HG02973 (cell line): ENCODE data around the gene TP53BP1.
A peak's percentile ranks its signal among the peaks of the same experiment; 100 is the strongest.

Experiments used
- ATAC-seq: cut with Tn5 transposase; IDR thresholded peaks from one replicate; pipeline ENCODE4 v1.9.1; 2021; ENCODE audit warnings: moderate library complexity; ENCODE audit not compliant: unreplicated experiment

TP53BP1 gene

DNA sequence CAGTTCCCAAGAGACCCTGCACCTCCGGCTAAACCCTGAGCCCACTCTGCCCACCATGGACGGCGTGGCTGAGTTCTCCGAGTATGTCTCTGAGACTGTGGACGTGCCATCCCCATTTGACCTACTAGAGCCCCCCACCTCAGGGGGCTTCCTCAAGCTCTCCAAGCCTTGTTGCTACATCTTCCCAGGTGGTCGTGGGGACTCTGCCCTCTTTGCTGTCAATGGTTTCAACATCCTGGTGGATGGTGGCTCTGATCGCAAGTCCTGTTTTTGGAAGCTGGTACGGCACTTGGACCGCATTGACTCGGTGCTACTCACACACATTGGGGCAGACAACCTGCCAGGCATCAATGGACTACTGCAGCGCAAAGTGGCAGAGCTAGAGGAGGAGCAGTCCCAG lies 28.5 kb upstream of the TP53BP1 start:
- ATAC-seq, result no peak

DNA sequence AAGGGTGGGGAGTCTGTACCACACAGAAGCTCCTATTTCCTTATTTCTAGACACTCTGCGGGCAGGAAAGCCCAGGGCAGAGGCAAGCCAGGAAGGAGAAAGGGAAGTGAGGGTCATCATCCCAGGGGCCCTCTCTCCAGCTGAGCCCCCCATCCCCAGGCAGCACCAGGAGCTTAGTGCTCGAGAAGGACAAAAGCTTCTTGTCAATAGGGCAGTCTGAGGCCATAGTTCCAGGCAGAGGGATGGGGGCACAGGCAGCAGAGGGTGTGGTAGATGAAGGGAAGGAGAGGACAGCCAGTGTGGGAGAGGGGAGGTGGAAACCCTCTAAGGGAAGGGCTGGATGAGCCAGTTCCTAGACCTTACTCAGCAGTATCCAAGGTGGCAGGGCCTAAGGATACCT lies 27.2 kb upstream of the TP53BP1 start:
- no peak for ATAC-seq

DNA sequence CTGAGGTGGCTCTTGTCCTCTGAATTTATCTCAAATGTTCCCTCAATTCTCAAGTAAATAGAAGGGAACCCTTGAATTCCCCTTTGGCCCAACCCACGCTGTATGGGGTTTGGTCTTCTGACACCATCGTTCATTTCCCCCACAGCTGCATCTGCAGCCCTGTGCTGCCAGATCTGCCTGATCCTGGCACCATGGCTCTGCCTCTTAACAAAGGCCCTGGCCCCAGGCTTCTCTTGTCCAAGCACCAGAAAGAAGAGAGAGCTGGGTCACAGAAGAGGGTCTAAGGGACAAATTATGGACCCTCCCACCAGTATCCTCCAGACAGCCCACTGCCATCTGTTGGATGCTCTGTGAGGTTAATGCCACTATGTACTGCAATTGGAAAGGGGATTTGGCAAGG lies 26.2 kb upstream of the TP53BP1 start:
- ATAC-seq, result no peak

DNA sequence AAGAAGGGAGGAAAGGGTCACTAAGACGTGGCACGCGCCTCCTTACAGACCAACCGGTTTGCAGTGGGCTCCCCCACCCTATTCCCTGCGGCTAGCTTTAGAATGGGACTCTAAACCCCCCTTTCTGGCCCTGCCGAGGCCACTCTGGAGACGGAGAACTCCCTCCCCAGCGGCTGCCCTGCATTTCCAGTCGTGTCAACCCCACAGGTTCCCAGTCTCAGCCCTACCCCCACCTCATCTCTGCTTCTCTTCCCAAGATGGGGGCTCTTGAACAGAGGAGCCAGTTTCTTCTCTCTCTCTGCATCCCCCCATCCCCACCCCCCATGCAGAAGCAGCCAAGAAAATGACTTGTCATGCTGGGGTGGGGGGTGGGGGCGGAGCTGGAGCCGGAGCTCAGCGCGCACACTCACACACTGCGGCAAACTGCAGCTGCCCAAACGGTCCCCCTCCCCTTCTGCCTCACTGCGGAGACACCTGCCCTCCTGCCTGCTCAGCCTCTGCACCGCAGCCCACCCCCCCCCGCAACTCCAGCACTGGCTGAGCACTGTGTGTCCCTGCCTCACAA lies 25.3 kb upstream of the TP53BP1 start:
- ATAC-seq, result no peak

DNA sequence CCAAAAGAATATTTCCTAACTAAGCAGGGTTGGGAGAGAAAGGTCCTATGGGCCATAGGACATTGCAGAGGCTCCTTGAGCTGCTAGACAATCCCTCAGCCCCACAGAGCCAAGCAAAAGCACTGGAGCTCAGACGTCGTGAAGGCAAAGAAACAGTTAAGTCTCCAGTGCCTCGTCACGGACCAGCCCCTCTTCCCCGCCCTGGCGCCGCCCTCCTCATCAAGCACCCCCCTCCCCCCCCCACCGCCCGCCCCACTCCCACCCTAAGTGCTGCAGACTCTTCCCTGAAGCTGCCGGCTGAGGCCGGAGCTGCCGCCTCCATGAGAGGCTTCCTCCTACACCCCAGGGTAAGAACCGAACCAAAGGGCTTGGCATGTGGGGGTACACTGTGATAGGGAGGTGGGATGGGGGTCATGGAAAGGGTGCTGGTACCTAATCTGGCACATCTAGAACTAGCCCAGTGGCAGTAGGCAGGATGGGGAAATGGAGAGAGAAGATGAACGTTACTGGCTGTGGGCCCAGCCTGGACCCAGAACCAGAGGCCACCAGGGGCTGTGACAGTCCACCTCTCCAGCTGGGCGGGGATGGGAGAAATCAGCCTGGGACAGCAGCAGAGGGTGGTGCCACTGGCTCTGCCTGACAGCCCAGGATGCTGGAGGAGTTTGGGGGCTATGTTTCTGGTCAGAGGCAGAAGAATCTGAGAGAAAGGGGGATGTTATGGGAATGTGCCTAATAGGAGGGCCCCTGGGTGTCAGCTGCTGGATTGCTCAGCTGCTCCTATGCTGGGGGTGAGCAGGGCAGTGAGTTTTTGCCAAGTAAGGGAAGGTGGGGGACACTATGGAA lies 24.6 kb upstream of the TP53BP1 start, which contains the start of gene MAP1A:
MAP1A (plus strand) TSS at position 255 of the 843 bp plus-strand sequence. CDS start 3,866 bp downstream, outside the sequence.
- ATAC-seq, result no peak

DNA sequence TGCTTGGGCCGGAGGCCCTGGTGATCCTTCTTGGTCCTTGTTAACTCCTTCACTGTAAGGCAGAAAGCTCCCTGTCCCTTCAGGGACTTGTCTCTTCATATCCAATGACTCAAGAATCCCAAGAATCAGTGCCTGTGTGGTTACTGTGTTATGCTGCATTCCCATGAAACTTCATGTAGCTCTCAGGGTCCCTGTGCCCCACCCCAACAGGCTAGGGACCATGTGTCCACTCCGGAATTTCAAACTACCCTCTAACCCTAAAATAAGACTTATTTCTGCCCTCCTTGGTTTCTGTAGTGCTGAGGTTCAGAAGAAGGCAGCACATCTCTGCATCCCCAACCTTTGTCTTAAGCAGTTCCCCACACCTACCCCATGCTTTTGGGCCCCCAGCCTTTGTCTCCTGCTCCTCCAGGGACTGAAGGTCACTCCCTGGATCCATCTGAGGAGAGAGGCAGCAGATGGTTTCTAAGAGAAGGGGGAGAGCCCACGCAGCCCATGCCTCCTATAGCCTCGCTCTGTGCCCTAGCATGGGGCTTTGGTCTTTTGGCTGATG lies 23.9 kb upstream of the TP53BP1 start:
- ATAC-seq, result no peak

DNA sequence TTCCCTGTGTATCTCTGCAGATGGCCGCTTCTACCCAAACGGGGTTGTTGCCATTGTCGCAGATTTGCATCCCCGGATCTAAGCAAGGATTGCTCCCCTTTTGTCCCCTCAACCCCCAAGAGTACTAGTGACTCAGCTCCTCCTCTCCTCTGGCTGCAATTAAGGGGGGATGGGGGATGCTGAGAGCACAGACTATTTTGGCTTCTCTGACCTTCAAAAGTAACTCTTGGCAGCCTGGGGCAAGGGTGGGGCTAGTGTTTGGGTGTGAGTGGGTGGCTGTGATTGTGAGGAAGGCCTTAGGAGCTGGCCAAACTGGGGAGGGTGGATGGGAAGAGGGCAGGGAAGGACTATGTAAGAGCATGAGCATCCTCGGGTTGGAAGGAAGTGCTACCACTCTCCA lies 23.2 kb upstream of the TP53BP1 start:
- ATAC-seq, result no peak

DNA sequence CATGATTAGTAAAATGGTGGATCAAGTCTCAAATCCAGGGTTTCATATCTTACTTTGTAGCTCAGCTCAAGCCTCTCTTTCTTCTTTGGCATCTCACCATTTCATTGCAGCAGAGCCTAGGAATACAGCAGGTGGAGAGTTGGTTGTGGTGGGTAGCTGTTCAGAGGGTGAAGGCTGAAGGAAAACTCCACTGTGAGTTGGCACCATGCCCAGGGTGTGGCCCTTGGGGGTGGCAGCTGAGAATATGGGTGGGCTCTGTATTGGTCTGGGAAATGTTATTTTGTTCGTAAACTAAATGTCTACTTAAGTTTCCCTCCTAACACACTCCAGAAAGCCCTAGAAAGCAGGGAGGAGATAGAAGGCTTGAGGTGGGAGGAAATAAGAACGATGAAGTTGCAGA lies 22.8 kb upstream of the TP53BP1 start:
- no peak for ATAC-seq

DNA sequence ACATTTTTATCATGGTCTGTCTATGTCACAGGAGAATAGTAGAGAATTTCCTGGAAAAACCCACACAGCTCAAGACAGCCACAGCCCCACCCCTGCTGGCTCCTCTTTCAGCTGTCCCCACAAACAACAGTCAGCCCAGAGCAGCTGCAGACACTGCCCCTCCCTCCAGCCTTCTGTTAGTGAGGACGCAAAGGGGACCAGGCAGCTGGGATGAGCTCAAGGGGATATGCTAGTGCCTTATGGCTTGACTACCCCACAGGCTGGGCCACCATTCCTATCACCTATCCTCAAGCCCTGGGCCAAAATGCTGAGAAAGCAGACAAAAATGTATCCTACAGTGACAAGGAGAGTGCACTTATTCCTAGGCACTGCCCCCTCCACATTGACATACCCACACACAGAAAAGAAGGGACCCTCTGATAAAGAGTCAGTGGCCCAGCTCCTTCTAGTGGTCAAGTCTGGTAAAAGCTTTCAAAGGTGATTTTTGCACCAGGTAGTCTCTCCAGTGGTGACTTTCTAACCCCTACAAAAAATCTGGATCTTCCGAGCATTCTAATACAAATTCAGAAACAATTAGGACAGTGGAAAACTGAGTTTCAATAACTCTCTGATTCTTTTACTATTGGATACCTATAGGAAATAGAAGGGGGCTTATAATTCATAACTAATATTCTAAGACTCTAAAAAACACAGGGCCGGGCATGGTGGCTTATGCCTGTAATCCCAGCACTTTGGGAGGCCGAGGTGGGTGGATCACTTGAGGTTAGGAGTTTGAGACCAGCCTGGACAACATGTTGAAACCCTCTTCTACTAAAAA lies 21.5 kb upstream of the TP53BP1 start:
- no peak for ATAC-seq

DNA sequence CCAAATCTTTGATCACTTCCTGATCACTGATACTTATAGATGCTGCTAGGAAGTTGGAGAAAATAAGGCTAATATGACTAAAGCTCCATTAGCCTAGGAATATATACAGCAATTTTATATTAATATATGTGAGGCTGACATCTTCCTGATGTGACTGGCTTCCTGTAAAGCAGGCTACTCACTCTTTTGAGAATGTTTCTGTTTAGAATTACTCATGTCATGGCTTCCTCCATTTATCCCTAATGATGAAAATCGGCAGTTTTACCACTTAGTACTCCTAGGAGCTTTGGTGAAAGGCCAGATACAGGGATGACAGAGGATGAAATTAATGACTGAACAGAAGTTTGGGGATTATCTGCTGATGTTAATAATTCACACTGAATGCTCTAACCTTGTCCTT lies 20.6 kb upstream of the TP53BP1 start:
- ATAC-seq, result no peak

DNA sequence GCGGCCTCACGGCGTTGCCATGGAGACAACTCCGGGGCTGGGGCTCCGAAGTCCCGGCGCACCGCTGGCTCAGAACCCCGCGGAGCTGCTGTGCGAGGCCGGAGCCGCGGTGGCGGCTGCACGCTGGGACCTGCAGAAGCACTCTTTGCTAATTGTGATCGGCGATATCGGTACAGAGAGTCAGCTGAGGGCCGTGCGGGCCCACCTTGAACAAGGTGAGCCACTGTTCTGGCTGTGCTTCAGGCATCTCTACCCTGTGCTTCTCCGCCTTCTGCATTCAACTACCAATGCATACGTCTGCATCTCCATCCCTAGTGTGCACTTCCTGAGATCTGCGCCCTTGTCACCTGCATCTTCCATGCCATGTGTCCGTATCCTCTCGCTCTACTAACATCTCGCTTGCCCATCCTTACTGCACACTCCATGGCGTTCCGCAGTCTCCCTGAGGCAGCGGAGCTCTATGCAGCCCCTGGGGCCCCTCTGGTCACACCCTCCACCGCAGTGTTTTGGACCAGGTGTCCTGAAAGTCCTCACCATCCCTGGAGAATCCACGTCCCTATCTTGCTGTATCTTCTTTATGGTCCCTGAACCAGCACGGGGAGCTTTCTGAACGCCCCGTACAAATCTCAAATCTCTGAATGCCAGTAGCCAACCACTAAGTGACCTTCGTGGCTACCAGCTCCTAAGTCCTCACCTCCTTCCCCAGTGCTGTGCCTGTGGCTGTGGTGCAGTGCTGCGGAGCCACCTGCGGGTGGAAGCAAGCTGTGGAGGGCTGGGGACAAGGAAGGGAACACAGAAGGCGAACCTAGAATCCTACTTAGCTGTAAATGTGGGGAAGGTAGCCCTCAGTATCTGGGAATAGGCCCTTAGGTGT lies 18.3 kb upstream of the TP53BP1 start:
- no peak for ATAC-seq

DNA sequence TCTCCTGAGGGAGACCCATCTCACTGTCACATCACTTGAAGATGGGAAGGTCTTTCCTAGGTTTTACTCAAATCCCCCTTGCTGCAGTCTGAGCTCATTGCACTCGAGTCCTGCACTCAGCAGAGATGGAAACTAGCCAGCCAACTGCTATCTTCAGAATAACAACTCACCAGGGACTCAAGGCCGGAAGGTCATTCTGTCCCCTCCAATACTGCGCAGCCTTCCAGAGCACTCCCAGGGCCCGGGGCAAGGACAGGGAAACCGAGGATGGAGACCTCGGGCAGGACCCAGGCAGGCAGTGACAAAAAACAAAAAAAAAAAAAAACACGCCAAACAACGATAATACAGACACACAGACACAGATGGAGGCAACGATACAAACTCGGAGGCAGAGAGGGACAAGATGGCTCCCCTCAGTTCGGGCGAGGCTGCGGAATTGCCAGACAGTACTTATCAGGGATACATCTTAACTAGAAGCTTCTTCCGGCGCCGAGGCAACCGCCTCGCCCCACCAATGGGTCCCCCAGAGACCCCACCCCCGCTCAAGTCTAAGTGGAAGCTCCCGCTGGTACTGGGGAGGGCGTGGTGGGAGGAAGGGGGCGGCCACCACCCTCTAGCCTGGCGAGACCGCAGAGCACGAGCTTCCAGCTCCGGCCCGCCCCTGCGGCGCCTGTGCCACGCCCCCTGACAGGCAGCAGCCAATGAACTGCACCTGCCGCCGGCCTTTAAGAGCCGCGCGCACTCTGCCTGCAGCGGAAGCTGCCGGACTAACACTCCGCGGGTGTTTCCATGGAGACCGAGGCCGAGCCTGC lies 17.4 kb upstream of the TP53BP1 start:
- ATAC-seq, result peak; percentile 95

DNA sequence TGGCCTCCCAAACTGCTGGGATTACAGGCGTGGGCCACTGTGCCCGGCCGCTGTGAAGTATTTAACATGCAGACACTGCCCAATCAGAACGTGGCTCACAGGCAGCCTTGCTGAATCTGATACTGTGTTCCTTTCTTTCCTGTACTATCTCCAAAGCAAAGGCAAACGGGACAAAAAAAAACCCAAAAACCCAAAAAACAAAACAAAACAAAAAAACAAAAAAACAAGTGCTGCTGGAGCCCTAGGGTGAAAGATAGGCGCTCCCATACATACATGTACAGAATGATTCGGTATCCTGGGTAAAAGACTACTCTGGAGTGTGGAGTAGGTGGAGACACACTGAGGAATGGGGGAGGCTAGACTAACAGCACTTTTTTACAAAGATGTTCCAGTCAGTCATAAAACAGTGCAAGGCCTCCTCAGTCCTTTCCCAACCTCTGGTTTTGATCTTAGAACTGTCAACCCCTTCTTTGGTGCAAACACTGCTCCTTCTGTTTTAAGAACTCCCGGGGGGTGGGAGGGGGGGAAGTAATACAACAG lies 16.8 kb upstream of the TP53BP1 start:
- no peak for ATAC-seq

DNA sequence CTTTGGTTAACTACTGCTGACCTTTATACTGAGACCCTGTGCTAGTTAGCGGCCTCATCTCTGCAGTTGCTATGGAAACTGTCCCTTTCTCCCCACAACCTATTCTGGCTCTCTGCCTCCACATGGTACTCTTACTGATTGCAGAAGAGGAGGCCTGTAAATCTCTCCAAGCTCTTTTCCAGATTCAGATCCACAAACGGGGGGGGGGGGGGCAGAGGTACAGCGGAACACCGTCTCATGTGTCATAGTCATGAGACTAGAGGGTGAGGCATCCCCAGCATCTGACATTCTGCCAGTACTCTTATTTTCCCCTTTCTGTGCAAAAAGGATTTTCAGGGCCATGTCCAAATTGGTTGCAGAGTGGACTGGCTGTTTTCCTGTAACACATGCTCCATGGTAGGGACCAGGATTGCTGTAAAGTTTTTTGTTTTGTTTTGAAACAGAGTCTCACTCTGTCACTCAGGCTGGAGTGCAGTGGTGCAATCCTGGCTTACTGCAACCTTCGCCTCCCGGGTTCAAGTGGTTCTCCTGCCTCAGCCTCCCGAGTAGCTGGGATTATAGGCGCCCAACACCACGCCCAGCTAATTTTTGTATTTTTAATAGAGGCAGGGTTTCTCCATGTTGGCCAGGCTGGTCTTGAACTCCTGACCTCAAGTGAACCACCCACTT lies 16.2 kb upstream of the TP53BP1 start:
- no peak for ATAC-seq

DNA sequence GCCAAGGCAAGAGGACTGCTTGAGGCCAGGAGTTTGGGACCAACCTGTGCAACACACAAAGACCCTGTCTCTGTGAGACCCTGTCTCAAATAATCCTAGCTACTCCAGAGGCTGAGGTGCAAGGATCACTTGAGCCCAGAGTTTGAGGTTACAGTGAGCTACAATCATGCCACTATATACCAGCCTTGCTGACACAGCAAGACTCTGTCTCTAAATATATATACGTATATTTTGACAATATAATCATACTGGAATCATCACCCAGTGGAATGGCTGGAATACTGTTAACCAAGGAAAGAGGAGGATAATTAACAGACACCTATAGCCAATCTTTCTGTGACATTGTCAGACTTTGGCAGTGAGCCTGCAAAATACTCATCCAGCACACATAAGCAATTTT lies 15.5 kb upstream of the TP53BP1 start:
- no peak for ATAC-seq

DNA sequence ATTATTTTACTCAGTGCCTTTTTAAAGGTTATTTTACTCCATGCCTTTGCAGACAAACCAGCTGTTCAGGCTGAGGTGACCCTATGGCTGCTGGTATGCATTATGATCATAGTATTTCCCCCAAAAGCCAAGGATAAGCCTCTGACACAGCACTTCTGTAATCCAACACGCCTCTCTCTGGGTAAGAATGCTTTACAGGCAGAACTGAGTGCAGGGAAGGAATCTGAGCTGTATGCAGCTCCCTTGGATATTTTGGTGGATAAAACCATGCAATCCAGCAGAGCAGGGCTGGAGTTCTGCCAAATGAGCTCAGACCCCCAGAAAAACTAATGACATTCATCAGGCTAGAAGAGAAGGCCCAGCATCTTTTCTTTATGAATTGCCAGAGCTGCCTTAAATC lies 12.8 kb upstream of the TP53BP1 start:
- no peak for ATAC-seq

DNA sequence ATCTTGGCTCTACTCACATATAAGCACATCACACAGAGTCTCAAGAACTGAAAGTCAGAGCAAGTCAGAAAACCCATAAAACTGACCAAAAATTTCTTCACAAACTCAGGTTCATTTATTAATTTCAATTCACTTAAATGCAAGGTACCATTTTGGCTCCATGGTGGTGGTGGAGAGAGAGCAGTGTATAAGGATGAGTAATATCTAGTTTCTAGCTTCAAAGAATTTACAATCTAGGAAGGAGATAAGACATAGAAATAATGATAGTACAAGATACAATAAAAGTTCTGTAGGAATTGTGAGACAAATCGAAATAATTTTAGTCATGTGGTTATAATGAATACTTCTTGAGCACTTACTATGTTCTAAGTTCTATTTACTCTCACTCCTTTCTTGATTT lies 6.7 kb upstream of the TP53BP1 start:
- ATAC-seq, result no peak

DNA sequence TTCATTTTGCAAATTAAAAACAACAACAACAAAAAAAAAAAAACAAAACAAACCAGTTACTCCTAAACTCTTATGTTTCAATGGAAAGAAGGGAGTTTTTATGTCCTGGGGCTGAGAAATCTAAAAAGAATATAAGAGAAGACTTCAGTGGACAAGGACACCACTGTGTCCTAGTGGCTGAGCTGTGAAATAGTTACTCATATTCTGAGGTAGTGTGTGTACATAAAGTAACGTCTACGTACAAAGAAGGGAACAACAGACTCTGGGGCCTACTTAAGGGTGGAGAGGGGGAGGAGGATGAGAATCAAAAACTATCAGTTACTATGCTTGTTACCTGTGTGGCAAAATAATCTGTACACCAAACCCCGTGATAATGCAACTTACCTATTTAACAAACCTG lies 6.0 kb upstream of the TP53BP1 start:
- ATAC-seq, result no peak
